Liver (tissue), 9 donors: Measurements from ENCODE around the gene ZNF22. TPM values are rescaled to one million over a fixed set of nuclear protein-coding genes. Genes with fewer than 3 reads are reported as not detected.

Experiments
- DNase-seq: peaks from one replicate; pipeline ENCODE4 v3.0.0-alpha.2; 2017; ENCODE audit warnings: low spot score
- H3K27ac ChIP-seq, 2 donors: one replicate each; pipeline ENCODE4 v1.7.0; 2013; ENCODE audit warnings: inconsistent platforms in 2 of 2, low read length in 2 of 2, control low read depth in 1 of 2, low read depth in 1 of 2, mild to moderate bottlenecking in 1 of 2
- H3K27me3 ChIP-seq, 4 donors: one replicate each; pipeline versions ENCODE4 v1.6.1 to v1.7.0; 2013; ENCODE audit warnings: low read length in 3 of 4, inconsistent platforms in 1 of 4, mild to moderate bottlenecking in 1 of 4, moderate library complexity in 1 of 4; ENCODE audit not compliant: control insufficient read depth in 4 of 4, insufficient read depth in 4 of 4
- H3K36me3 ChIP-seq, 4 donors: one replicate each; pipeline versions ENCODE4 v1.6.1 to v1.7.0; 2013; ENCODE audit warnings: low read length in 3 of 4, mild to moderate bottlenecking in 3 of 4, low read depth in 1 of 4, moderate library complexity in 1 of 4; ENCODE audit not compliant: control insufficient read depth in 4 of 4, insufficient read depth in 3 of 4
- H3K4me1 ChIP-seq, 4 donors: one replicate each; pipeline versions ENCODE4 v1.6.1 to v1.7.0; 2013; ENCODE audit warnings: low read length in 3 of 4, mild to moderate bottlenecking in 3 of 4, moderate library complexity in 1 of 4; ENCODE audit not compliant: control insufficient read depth in 4 of 4, insufficient read depth in 4 of 4
- H3K4me3 ChIP-seq, 3 donors: one replicate each; pipeline versions ENCODE4 v1.6.1 to v1.7.0; 2013; ENCODE audit warnings: low read length in 3 of 3, control low read depth in 1 of 3, low read depth in 1 of 3, mild to moderate bottlenecking in 1 of 3
- H3K9ac ChIP-seq, 2 donors: one replicate each; pipeline ENCODE4 v1.7.0; 2013; ENCODE audit warnings: low read length in 2 of 2, mild to moderate bottlenecking in 2 of 2, moderate library complexity in 2 of 2, control low read depth in 1 of 2, low read depth in 1 of 2
- H3K9me3 ChIP-seq, 4 donors: one replicate each; pipeline versions ENCODE4 v1.6.1 to v1.7.0; 2013; ENCODE audit warnings: low read length in 3 of 4; ENCODE audit not compliant: control insufficient read depth in 4 of 4
- CTCF ChIP-seq: fragments of 150-350 bp; IDR thresholded peaks from 2 replicates; pipeline ENCODE4 v1.5.1; 2017; ENCODE audit warnings: improper control_type of control experiment, low read depth, low read length; ENCODE audit not compliant: missing input control
- EGR1 ChIP-seq, 2 donors: IDR thresholded peaks; 2 replicates each; pipeline ENCODE4 v1.6.1; 2016 to 2018; ENCODE audit warnings: antibody characterized with exemption in 2 of 2, low read depth in 2 of 2
- FOXA1 ChIP-seq: IDR thresholded peaks from 2 replicates; pipeline ENCODE4 v1.6.1; 2016; ENCODE audit warnings: antibody characterized with exemption
- FOXA2 ChIP-seq: IDR thresholded peaks from 2 replicates; pipeline ENCODE4 v1.6.1; 2016; ENCODE audit warnings: antibody characterized with exemption
- GABPA ChIP-seq, 2 donors: IDR thresholded peaks in 1 of 2; conservative IDR thresholded peaks in 1 of 2; 2 replicates each; pipeline ENCODE4 v1.6.1; 2016; ENCODE audit warnings: antibody characterized with exemption in 2 of 2, mild to moderate bottlenecking in 1 of 2, moderate library complexity in 1 of 2
- HNF4A ChIP-seq, 2 donors: conservative IDR thresholded peaks; 2 replicates each; pipeline ENCODE4 v1.6.1; 2016; ENCODE audit warnings: antibody characterized with exemption in 2 of 2, mild to moderate bottlenecking in 2 of 2
- HNF4G ChIP-seq: IDR thresholded peaks from 2 replicates; pipeline ENCODE4 v1.6.1; 2016; ENCODE audit warnings: antibody characterized with exemption
- JUND ChIP-seq, 2 donors: IDR thresholded peaks; 2 replicates each; pipeline ENCODE4 v1.6.1; 2016; ENCODE audit warnings: antibody characterized with exemption in 2 of 2
- MAX ChIP-seq: IDR thresholded peaks from 2 replicates; pipeline ENCODE4 v1.6.1; 2016; ENCODE audit warnings: antibody characterized with exemption
- NR2F2 ChIP-seq: IDR thresholded peaks from 2 replicates; pipeline ENCODE4 v1.6.1; 2016; ENCODE audit warnings: antibody characterized with exemption
- RAD21 ChIP-seq, 2 donors: IDR thresholded peaks; 2 replicates each; pipeline ENCODE4 v1.6.1; 2016; ENCODE audit warnings: antibody characterized with exemption in 2 of 2, mild to moderate bottlenecking in 2 of 2
- REST ChIP-seq: IDR thresholded peaks from 2 replicates; pipeline ENCODE4 v1.6.1; 2016; ENCODE audit warnings: antibody characterized with exemption, mild to moderate bottlenecking
- RXRA ChIP-seq, 2 donors: IDR thresholded peaks; 2 replicates each; pipeline ENCODE4 v1.6.1; 2017 to 2018; ENCODE audit warnings: antibody characterized with exemption in 2 of 2, mild to moderate bottlenecking in 1 of 2
- SP1 ChIP-seq: IDR thresholded peaks from 2 replicates; pipeline ENCODE4 v1.6.1; 2018; ENCODE audit warnings: antibody characterized with exemption, mild to moderate bottlenecking
- TAF1 ChIP-seq: conservative IDR thresholded peaks from 2 replicates; pipeline ENCODE4 v1.6.1; 2016; ENCODE audit warnings: antibody characterized with exemption, mild to moderate bottlenecking
- YY1 ChIP-seq: IDR thresholded peaks from 2 replicates; pipeline ENCODE4 v1.6.1; 2016; ENCODE audit warnings: antibody characterized with exemption, mild to moderate bottlenecking
- ZBTB33 ChIP-seq: IDR thresholded peaks from 2 replicates; pipeline ENCODE4 v1.6.1; 2016; ENCODE audit warnings: antibody characterized with exemption
- WGBS: extraction: QIAGEN DNeasy Blood & Tissue Kit; methylation state at CpG from one replicate; pipeline ENCODE4 v1.1.7; 2013; 5-methylcytosine and 5-hydroxymethylcytosine counted together
- polyA plus RNA-seq, 2 donors: library from polyadenylated mRNA; stranded (reverse) in 1 of 2; unstranded in 1 of 2; fragments of 200-250 nt in 1 of 2; fragments of >200 nt in 1 of 2; fragmentation: Nextera tagmentation in 1 of 2; extraction: Ambion mirVana in 1 of 2; gene quantifications; one replicate each; pipeline versions ENCODE4 v1.2.1 to v1.2.3, GENCODE V29; 2013 to 2015
- total RNA-seq, 2 donors: library from RNA; depleted of rRNA; stranded (reverse); fragments of >200 nt; gene quantifications; one replicate each; pipeline ENCODE4 v1.2.3, GENCODE V29; 2014
- donor health status: healthy.
- donor health status: healthy.
- donor health status: healthy.
- donor health status: healthy.
- donor health status: healthy.

The ZNF22 gene
- total and polyA plus RNA-seq, 4 donors, result 10.3 to 22.6 (median 20.3) TPM

- no peaks in the 10 kb centered on the region for H3K27me3 ChIP-seq
- H3K9me3 ChIP-seq, result peaks cover 0 to 5% (median 1%) of the 10 kb centered on the region in 4 donors
- H3K4me3 ChIP-seq, result no peak overlapping the region
- no peak overlapping the region for H3K27ac ChIP-seq
- no peak for DNase-seq
- peaks cover 0 to 8% (median 5%) of the 10 kb centered on the region in 4 donors for H3K36me3 ChIP-seq
- WGBS, result 94% methylated on average over 10 of the region's 10 CpGs
- no peak for TF ChIP-seq YY1
- TF ChIP-seq RXRA (IDR thresholded peaks at IDR 0.05), result no peak
- no peak for TF ChIP-seq MAX
- TF ChIP-seq REST, result no peak
- no peak for TF ChIP-seq JUND (IDR thresholded peaks at IDR 0.05)
- no peak for TF ChIP-seq HNF4G
- no peak for TF ChIP-seq ZBTB33
- TF ChIP-seq GABPA (IDR thresholded peaks at IDR 0.05 in 1 of 2, conservative IDR thresholded peaks at IDR 0.05 in 1 of 2), result no peak
- no peak for TF ChIP-seq NR2F2
- no peak for TF ChIP-seq EGR1 (IDR thresholded peaks at IDR 0.05; ENCODE audit: low read depth in 2 of 2)
- no peak for TF ChIP-seq FOXA2
- TF ChIP-seq TAF1, result no peak
- no peak for TF ChIP-seq RAD21 (IDR thresholded peaks at IDR 0.05)
- TF ChIP-seq SP1, result no peak
- TF ChIP-seq HNF4A (conservative IDR thresholded peaks at IDR 0.05), result no peak
- TF ChIP-seq CTCF, result no peak
- H3K4me1 ChIP-seq, result peaks cover under 1 to 36% (median 26%) of the 10 kb centered on the region in 4 donors
- no peak overlapping the region for H3K9ac ChIP-seq
Measured at GRCh38 chr10:45003432-45004000, 2.8 kb downstream of the ZNF22 start.

GRCh38 chr10:45004661-45005060, 3.9 kb downstream of the ZNF22 start:
- peaks cover 0 to 26% (median 16%) of the 10 kb centered on the region in 4 donors for H3K4me1 ChIP-seq
- WGBS, result 25% methylated on average over 3 of the region's 3 CpGs
- peaks cover 0 to 8% (median 5%) of the 10 kb centered on the region in 4 donors for H3K36me3 ChIP-seq
- no peak for DNase-seq
- no peak overlapping the region for H3K4me3 ChIP-seq
- H3K27ac ChIP-seq, result no peak overlapping the region
- TF ChIP-seq NR2F2 (no peak), MAX (no peak), JUND (IDR thresholded peaks at IDR 0.05) (no peak), REST (no peak), RXRA (IDR thresholded peaks at IDR 0.05) (no peak), CTCF (no peak), HNF4G (no peak), FOXA2 (no peak), RAD21 (IDR thresholded peaks at IDR 0.05) (no peak), FOXA1 (no peak)
- H3K27me3 ChIP-seq, result no peaks in the 10 kb centered on the region
- H3K9ac ChIP-seq, result peak overlapping the region in 1 of 2 donors; percentile 27
- H3K9me3 ChIP-seq, result peaks cover 0 to 5% (median 1%) of the 10 kb centered on the region in 4 donors
